KMS-11 (cell line): ENCODE results near the gene CCDC196.
A peak's percentile ranks its signal among the peaks of the same experiment; 100 is the strongest.

Experiments
- H2AFZ ChIP-seq: fragments of 200-600 bp; sonication (generic); 2 replicates; pipeline ENCODE4 v1.6.1; 2016; ENCODE audit warnings: antibody characterized with exemption, mixed run types, low read depth
- H3K27ac ChIP-seq: fragments of 200-600 bp; sonication (generic); 2 replicates; pipeline ENCODE4 v1.6.1; 2016; ENCODE audit warnings: mild to moderate bottlenecking, mixed run types
- H3K27me3 ChIP-seq: fragments of 200-600 bp; sonication (generic); 2 replicates; pipeline ENCODE4 v1.6.1; 2017; ENCODE audit warnings: mild to moderate bottlenecking, low read depth, mixed run types, moderate library complexity; ENCODE audit not compliant: insufficient read depth
- H3K36me3 ChIP-seq: fragments of 200-600 bp; sonication (generic); 2 replicates; pipeline ENCODE4 v1.6.1; 2017; ENCODE audit warnings: mild to moderate bottlenecking, mixed run types; ENCODE audit not compliant: insufficient read depth
- H3K4me1 ChIP-seq: fragments of 200-600 bp; sonication (generic); 2 replicates; pipeline ENCODE4 v1.6.1; 2016; ENCODE audit warnings: mild to moderate bottlenecking, low read depth, mixed run types; ENCODE audit not compliant: poor library complexity, severe bottlenecking
- H3K4me2 ChIP-seq: fragments of 200-600 bp; sonication (generic); 2 replicates; pipeline ENCODE4 v1.7.0; 2016; ENCODE audit warnings: mild to moderate bottlenecking, mixed run types
- H3K4me3 ChIP-seq: fragments of 200-600 bp; sonication (generic); IDR thresholded peaks from 2 replicates; pipeline ENCODE4 v1.6.1; 2017; ENCODE audit warnings: low read depth, low read length, mixed read lengths; ENCODE audit not compliant: insufficient read depth
- H3K79me2 ChIP-seq: fragments of 200-600 bp; sonication (generic); 2 replicates; pipeline ENCODE4 v1.6.1; 2016; ENCODE audit warnings: low read depth, mixed run types; ENCODE audit not compliant: insufficient read depth
- H3K9ac ChIP-seq: fragments of 200-600 bp; sonication (generic); 2 replicates; pipeline ENCODE4 v1.6.1; 2016; ENCODE audit warnings: mild to moderate bottlenecking, mixed run types
- H4K20me1 ChIP-seq: fragments of 200-600 bp; sonication (generic); 2 replicates; pipeline ENCODE4 v1.6.1; 2016; ENCODE audit warnings: mild to moderate bottlenecking, mixed run types; ENCODE audit not compliant: insufficient read depth
- TF ChIP-seq, protein P1 (sequence below): fragments of 200-600 bp; sonication (generic); conservative IDR thresholded peaks from 2 replicates; pipeline ENCODE4 v1.6.1; 2017; ENCODE audit warnings: low read depth, mild to moderate bottlenecking, antibody characterized with exemption, low read length, moderate library complexity, mixed read lengths

CCDC196 gene

DNA sequence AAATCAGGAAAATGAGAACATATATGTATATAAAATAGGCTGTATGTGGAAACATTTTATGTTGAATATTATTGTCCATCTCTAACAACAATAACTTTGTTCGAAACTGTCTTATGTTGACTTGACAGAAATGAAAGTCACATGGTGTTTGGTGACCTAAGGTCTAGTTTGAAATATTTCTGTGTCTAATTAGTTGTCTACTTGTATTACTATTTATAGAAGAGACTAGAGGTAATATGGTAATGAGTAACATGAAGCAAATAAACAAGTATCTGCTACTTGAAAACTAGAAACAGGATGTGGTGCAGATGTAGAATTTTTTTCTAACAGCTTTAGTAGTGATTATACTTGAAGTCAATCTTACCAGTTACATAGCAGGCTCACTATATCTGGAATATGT is 25.7 kb downstream of the CCDC196 start:
- H3K9ac ChIP-seq, result no peak overlapping the region
- peaks cover 68% of the 10 kb centered on the region; the same call in 1 of the 2 replicates for H3K79me2 ChIP-seq
- H3K27me3 ChIP-seq, result no peaks in the 10 kb centered on the region
- no peak overlapping the region for H3K4me3 ChIP-seq
- H3K36me3 ChIP-seq, result no peaks in the 10 kb centered on the region
- H4K20me1 ChIP-seq, result no peaks in the 10 kb centered on the region
- peaks cover 42% of the 10 kb centered on the region for H3K4me1 ChIP-seq
- H2AFZ ChIP-seq, result no peak overlapping the region
- no peak overlapping the region for H3K27ac ChIP-seq
- TF ChIP-seq, protein P1, sequence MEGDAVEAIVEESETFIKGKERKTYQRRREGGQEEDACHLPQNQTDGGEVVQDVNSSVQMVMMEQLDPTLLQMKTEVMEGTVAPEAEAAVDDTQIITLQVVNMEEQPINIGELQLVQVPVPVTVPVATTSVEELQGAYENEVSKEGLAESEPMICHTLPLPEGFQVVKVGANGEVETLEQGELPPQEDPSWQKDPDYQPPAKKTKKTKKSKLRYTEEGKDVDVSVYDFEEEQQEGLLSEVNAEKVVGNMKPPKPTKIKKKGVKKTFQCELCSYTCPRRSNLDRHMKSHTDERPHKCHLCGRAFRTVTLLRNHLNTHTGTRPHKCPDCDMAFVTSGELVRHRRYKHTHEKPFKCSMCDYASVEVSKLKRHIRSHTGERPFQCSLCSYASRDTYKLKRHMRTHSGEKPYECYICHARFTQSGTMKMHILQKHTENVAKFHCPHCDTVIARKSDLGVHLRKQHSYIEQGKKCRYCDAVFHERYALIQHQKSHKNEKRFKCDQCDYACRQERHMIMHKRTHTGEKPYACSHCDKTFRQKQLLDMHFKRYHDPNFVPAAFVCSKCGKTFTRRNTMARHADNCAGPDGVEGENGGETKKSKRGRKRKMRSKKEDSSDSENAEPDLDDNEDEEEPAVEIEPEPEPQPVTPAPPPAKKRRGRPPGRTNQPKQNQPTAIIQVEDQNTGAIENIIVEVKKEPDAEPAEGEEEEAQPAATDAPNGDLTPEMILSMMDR, result no peak
- peak overlapping the region; percentile 33 for H3K4me2 ChIP-seq

DNA sequence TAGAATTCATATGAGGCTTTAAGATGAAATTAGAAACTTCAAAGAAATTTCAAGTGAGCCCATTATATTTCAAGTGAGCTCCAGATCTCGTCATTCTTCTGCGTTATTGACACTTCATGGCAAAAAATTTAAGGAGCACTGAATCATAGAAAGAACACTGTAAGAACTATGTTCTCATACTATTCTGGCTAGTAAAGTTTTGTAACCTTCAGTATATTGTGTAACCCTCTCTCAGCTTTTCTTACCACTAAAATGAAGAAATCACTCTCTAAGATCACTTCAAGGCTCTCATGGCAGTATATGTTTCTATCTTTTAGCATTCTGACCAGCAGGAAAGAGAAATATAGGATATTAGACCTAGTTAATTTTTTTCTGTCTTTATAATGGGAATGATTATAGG is 28.0 kb downstream of the CCDC196 start:
- H3K9ac ChIP-seq, result no peak overlapping the region
- no peak overlapping the region for H3K4me3 ChIP-seq
- no peaks in the 10 kb centered on the region for H4K20me1 ChIP-seq
- H3K36me3 ChIP-seq, result no peaks in the 10 kb centered on the region
- peaks cover 65% of the 10 kb centered on the region; the same call in 1 of the 2 replicates for H3K79me2 ChIP-seq
- peaks cover 42% of the 10 kb centered on the region for H3K4me1 ChIP-seq
- no peak overlapping the region for H2AFZ ChIP-seq
- no peak overlapping the region for H3K4me2 ChIP-seq
- no peaks in the 10 kb centered on the region for H3K27me3 ChIP-seq
- H3K27ac ChIP-seq, result no peak overlapping the region
- TF ChIP-seq, protein P1, result no peak

DNA sequence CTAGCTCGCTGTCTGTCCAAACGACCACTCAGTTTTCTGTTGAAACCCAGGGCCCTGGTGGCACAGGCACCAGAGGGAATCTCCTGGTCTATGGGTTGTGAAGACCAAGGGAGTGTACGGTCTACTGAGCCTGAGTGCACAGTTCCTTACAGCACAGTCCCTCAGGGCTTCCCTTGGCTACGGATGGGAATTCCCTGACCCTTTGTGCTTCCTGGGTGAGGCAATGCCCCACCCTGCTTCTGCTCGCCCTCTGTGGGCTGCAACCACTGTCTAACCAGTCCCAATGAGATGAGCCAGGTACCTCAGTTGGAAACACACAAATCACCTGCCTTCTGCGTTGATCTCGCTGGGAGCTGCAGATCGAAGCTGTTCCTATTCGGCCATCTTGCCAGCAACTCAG is 44.4 kb downstream of the CCDC196 start:
- Histone ChIP-seq H3K9ac (no peak overlapping the region), H3K79me2 (peaks cover 9% of the 10 kb centered on the region; the same call in 1 of the 2 replicates)

DNA sequence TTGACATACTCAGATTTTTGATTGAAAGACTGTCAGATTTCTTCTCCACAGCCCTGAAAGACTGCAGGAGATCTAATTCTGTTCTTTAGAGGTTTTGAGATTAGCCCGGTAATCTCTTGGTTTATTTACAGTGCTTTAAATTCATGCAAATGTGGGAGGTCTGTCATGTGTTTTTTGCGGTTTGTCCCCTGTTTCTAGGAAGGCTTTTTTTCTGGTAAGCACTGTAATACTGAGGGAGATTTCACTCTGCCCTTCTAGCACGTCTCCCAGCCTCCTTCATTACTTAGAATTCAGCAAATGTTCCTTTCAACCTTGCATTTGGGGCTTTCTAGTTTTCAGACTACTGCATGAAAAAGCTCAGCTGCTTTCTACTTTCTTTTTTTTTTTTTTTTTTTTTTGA is 52.9 kb downstream of the CCDC196 start:
- TF ChIP-seq, protein P1, result no peak
- H3K79me2 ChIP-seq, result peaks cover 8% of the 10 kb centered on the region; the same call in 1 of the 2 replicates
- H3K27me3 ChIP-seq, result no peaks in the 10 kb centered on the region
- no peak overlapping the region for H2AFZ ChIP-seq
- no peak overlapping the region for H3K4me2 ChIP-seq
- H4K20me1 ChIP-seq, result no peaks in the 10 kb centered on the region
- H3K4me1 ChIP-seq, result no peaks in the 10 kb centered on the region
- H3K9ac ChIP-seq, result no peak overlapping the region
- H3K27ac ChIP-seq, result no peak overlapping the region
- no peaks in the 10 kb centered on the region for H3K36me3 ChIP-seq
- H3K4me3 ChIP-seq, result no peak overlapping the region

More for the DNA sequence above, 44.4 kb downstream of the CCDC196 start:
- Histone ChIP-seq H3K4me2 (no peak overlapping the region), H3K4me1 (no peaks in the 10 kb centered on the region), H2AFZ (no peak overlapping the region), H3K27ac (no peak overlapping the region), H3K4me3 (no peak overlapping the region), H3K36me3 (no peaks in the 10 kb centered on the region), H3K27me3 (no peaks in the 10 kb centered on the region), H4K20me1 (no peaks in the 10 kb centered on the region)
- TF ChIP-seq, protein P1, result no peak
